H1 (cell line): Measurements from ENCODE around the gene PTPRG. TPM values are rescaled to one million over a fixed set of nuclear protein-coding genes. Genes with fewer than 3 reads are reported as not detected.

Source experiments
- BRCA1 ChIP-seq: IDR thresholded peaks from 2 replicates; pipeline ENCODE4 v1.6.1; 2012; ENCODE audit warnings: low read depth, low read length, improper control_type of control experiment
- CEBPB ChIP-seq: IDR thresholded peaks from 2 replicates; pipeline ENCODE4 v1.6.1; 2012; ENCODE audit warnings: low read depth, low read length
- KDM1A ChIP-seq: fragments of 200-600, 300-600 bp; sonication (generic); IDR thresholded peaks from 2 replicates; pipeline ENCODE4 v1.7.1; 2016; ENCODE audit warnings: mild to moderate bottlenecking, low read length, borderline replicate concordance
- TAF7 ChIP-seq: optimal IDR thresholded peaks from 2 replicates; pipeline ENCODE3; 2011; ENCODE audit warnings: low read depth, mild to moderate bottlenecking, inconsistent platforms, low read length, moderate library complexity, borderline replicate concordance
- polyA plus RNA-seq, 7 experiments: library from polyadenylated mRNA; depleted of rRNA in 3 of 7; stranded (reverse) in 5 of 7; unstranded in 2 of 7; fragments of >200 nt in 5 of 7; fragments of 200-250 nt in 2 of 7; gene quantifications; 1 replicate in 5 of 7; 2 replicates in 1 of 7; 4 replicates in 1 of 7; pipeline versions ENCODE4 v1.2.1 to v1.2.3, GENCODE V29; 2011 to 2013; ENCODE audit warnings: missing spikeins in 2 of 7, mixed read lengths in 2 of 7
- total RNA-seq: library from RNA; stranded (reverse); fragmentation: NEBNext Ultra II Directional; extraction: Animal tissue kit (Norgen Biotek cat#: 25700); gene quantifications from 2 replicates; pipeline ENCODE4 v1.2.1, GENCODE V29; 2021

The PTPRG gene
- total and polyA plus RNA-seq, 2 of the 8 experiments (the other 6 are each of a cell fraction or from before 2014, with no cell fraction given), result 23.3 to 96.2 TPM

- no peak for TF ChIP-seq KDM1A
- TF ChIP-seq CEBPB, result no peak
- no peak for TF ChIP-seq BRCA1
- TF ChIP-seq TAF7, result no peak
Observed at GRCh38 chr3:62199126-62199525, 637.8 kb downstream of the PTPRG start (continued).
